HEK293 (cell line): ENCODE data around the gene DICER1.
A peak's percentile ranks its signal among the peaks of the same experiment; 100 is the strongest.

ENCODE experiments used
- CTCF ChIA-PET: fragments of 350-600 bp; formaldehyde crosslinking; extraction: SDS; loops from one replicate; lab custom pipeline; 2021; ENCODE audit warnings: antibody characterized with exemption; lab: Yijun Ruan, JAX
- POLR2A ChIA-PET: fragments of 300-600 bp; formaldehyde crosslinking; extraction: SDS; loops from one replicate; lab custom pipeline; 2020; ENCODE audit warnings: antibody characterized with exemption, inconsistent platforms; lab: Yijun Ruan, JAX
- H3K27ac ChIP-seq: fragments of 200-500 bp; sonication (Bioruptor generic); 2 replicates; pipeline ENCODE4 v1.5.1; 2014; ENCODE audit warnings: low read depth, low read length, control low read depth, inconsistent platforms; ENCODE audit errors: extremely low read depth
- H3K36me3 ChIP-seq, 2 experiments: fragments of 200-500 bp in 1 of 2; sonication (Bioruptor generic) in 1 of 2; 1 replicate in 1 of 2; 2 replicates in 1 of 2; pipeline ENCODE4 v1.5.1; 2014 to 2017; ENCODE audit warnings: inconsistent platforms in 2 of 2, low read length in 2 of 2; ENCODE audit not compliant: control insufficient read depth in 2 of 2, insufficient read depth in 1 of 2
- H3K4me1 ChIP-seq: fragments of 200-500 bp; sonication (Bioruptor generic); 2 replicates; pipeline ENCODE4 v1.5.1; 2014; ENCODE audit warnings: mild to moderate bottlenecking, low read length, inconsistent platforms; ENCODE audit not compliant: control insufficient read depth, insufficient read depth
- H3K4me3 ChIP-seq: 2 replicates; pipeline ENCODE4 v1.5.1; 2011; ENCODE audit warnings: low read depth, mild to moderate bottlenecking, control low read depth, low read length, moderate library complexity
- H3K9me3 ChIP-seq: fragments of 200-500 bp; sonication (Bioruptor generic); 2 replicates; pipeline ENCODE4 v1.5.1; 2014; ENCODE audit warnings: low read depth, low read length, inconsistent platforms; ENCODE audit not compliant: control insufficient read depth, insufficient read depth
- FEZF1 ChIP-seq: fragments of 450-650 bp; formaldehyde crosslinking; IDR thresholded peaks from 2 replicates; pipeline ENCODE4 v1.5.1; 2016; ENCODE audit warnings: missing biosample characterization, missing genetic modification characterization
- GFI1B ChIP-seq: fragments of 450-650 bp; formaldehyde crosslinking; IDR thresholded peaks from 2 replicates; pipeline ENCODE4 v1.5.1; 2016; ENCODE audit warnings: missing biosample characterization, missing genetic modification characterization
- KLF1 ChIP-seq: fragments of 450-650 bp; formaldehyde crosslinking; IDR thresholded peaks from 2 replicates; pipeline ENCODE4 v1.5.1; 2016; ENCODE audit warnings: missing biosample characterization, missing genetic modification characterization
- MYNN ChIP-seq: fragments of 450-650 bp; formaldehyde crosslinking; IDR thresholded peaks from 2 replicates; pipeline ENCODE4 v1.5.1; 2016; ENCODE audit warnings: missing biosample characterization, missing genetic modification characterization, borderline replicate concordance
- SCRT2 ChIP-seq: fragments of 450-650 bp; formaldehyde crosslinking; IDR thresholded peaks from 2 replicates; pipeline ENCODE4 v1.5.1; 2016; ENCODE audit warnings: missing biosample characterization, missing genetic modification characterization
- TRIM28 ChIP-seq: IDR thresholded peaks from 2 replicates; pipeline ENCODE4 v1.6.1; 2011; ENCODE audit warnings: low read length, control low read depth, borderline replicate concordance
- ZFHX2 ChIP-seq: fragments of 450-650 bp; formaldehyde crosslinking; conservative IDR thresholded peaks from 2 replicates; pipeline ENCODE4 v1.5.1; 2016; ENCODE audit warnings: missing biosample characterization, missing genetic modification characterization
- ZFP37 ChIP-seq: fragments of 450-650 bp; formaldehyde crosslinking; IDR thresholded peaks from 2 replicates; pipeline ENCODE4 v1.5.1; 2016; ENCODE audit warnings: missing biosample characterization, missing genetic modification characterization
- ZNF112 ChIP-seq: fragments of 450-650 bp; formaldehyde crosslinking; IDR thresholded peaks from 2 replicates; pipeline ENCODE4 v1.5.0; 2017; ENCODE audit warnings: missing biosample characterization, missing genetic modification characterization
- ZNF202 ChIP-seq: fragments of 450-650 bp; formaldehyde crosslinking; IDR thresholded peaks from 2 replicates; pipeline ENCODE4 v1.5.1; 2016; ENCODE audit warnings: missing biosample characterization, missing genetic modification characterization, borderline replicate concordance
- ZNF211 ChIP-seq: fragments of 450-650 bp; formaldehyde crosslinking; IDR thresholded peaks from 2 replicates; pipeline ENCODE4 v1.5.1; 2016; ENCODE audit warnings: low read depth, missing biosample characterization, missing genetic modification characterization
- ZNF324 ChIP-seq: fragments of 450-650 bp; formaldehyde crosslinking; IDR thresholded peaks from 2 replicates; pipeline ENCODE4 v1.5.1; 2016; ENCODE audit warnings: missing biosample characterization, missing genetic modification characterization
- ZNF335 ChIP-seq: fragments of 450-650 bp; formaldehyde crosslinking; conservative IDR thresholded peaks from 2 replicates; pipeline ENCODE4 v1.5.1; 2016; ENCODE audit warnings: missing biosample characterization, missing genetic modification characterization
- ZNF366 ChIP-seq: fragments of 450-650 bp; formaldehyde crosslinking; conservative IDR thresholded peaks from 2 replicates; pipeline ENCODE4 v1.5.1; 2016; ENCODE audit warnings: missing biosample characterization, missing genetic modification characterization
- ZNF398 ChIP-seq: fragments of 450-650 bp; formaldehyde crosslinking; IDR thresholded peaks from 2 replicates; pipeline ENCODE4 v1.5.1; 2017; ENCODE audit warnings: missing biosample characterization, missing genetic modification characterization
- ZNF473 ChIP-seq: fragments of 450-650 bp; formaldehyde crosslinking; IDR thresholded peaks from 2 replicates; pipeline ENCODE4 v1.5.1; 2017; ENCODE audit warnings: missing biosample characterization, missing genetic modification characterization
- ZNF514 ChIP-seq: fragments of 450-650 bp; formaldehyde crosslinking; IDR thresholded peaks from 2 replicates; pipeline ENCODE4 v1.5.1; 2016; ENCODE audit warnings: missing biosample characterization, missing genetic modification characterization
- ZNF544 ChIP-seq: fragments of 450-650 bp; formaldehyde crosslinking; IDR thresholded peaks from 2 replicates; pipeline ENCODE4 v1.5.0; 2017; ENCODE audit warnings: missing biosample characterization, missing genetic modification characterization
- ZNF558 ChIP-seq: fragments of 450-650 bp; formaldehyde crosslinking; IDR thresholded peaks from 2 replicates; pipeline ENCODE4 v1.5.1; 2016; ENCODE audit warnings: missing biosample characterization, missing genetic modification characterization
- ZNF571 ChIP-seq: fragments of 450-650 bp; formaldehyde crosslinking; IDR thresholded peaks from 2 replicates; pipeline ENCODE4 v1.5.0; 2017; ENCODE audit warnings: missing biosample characterization, missing genetic modification characterization
- ZNF621 ChIP-seq: fragments of 450-650 bp; formaldehyde crosslinking; IDR thresholded peaks from 2 replicates; pipeline ENCODE4 v1.5.1; 2017; ENCODE audit warnings: missing biosample characterization, missing genetic modification characterization
- ZNF626 ChIP-seq: fragments of 450-650 bp; sonication (Bioruptor Pico); formaldehyde crosslinking; IDR thresholded peaks from 2 replicates; pipeline ENCODE4 v1.5.1; 2018; ENCODE audit warnings: missing biosample characterization, missing genetic modification characterization, inconsistent platforms
- ZNF645 ChIP-seq: fragments of 450-650 bp; formaldehyde crosslinking; IDR thresholded peaks from 2 replicates; pipeline ENCODE4; 2016; ENCODE audit warnings: missing biosample characterization, missing genetic modification characterization
- ZNF664 ChIP-seq: fragments of 450-650 bp; formaldehyde crosslinking; IDR thresholded peaks from 2 replicates; pipeline ENCODE4 v1.5.1; 2016; ENCODE audit warnings: missing biosample characterization, missing genetic modification characterization
- ZNF701 ChIP-seq: fragments of 450-650 bp; formaldehyde crosslinking; IDR thresholded peaks from 2 replicates; pipeline ENCODE4 v1.5.1; 2016; ENCODE audit warnings: missing biosample characterization, missing genetic modification characterization
- ZNF747 ChIP-seq: fragments of 450-650 bp; formaldehyde crosslinking; IDR thresholded peaks from 2 replicates; pipeline ENCODE4 v1.5.1; 2016; ENCODE audit warnings: missing biosample characterization, missing genetic modification characterization
- ZNF785 ChIP-seq: fragments of 450-650 bp; formaldehyde crosslinking; IDR thresholded peaks from 2 replicates; pipeline ENCODE4 v1.5.1; 2016; ENCODE audit warnings: missing biosample characterization, missing genetic modification characterization
- ZNF791 ChIP-seq: fragments of 450-650 bp; formaldehyde crosslinking; IDR thresholded peaks from 2 replicates; pipeline ENCODE4 v1.5.1; 2016; ENCODE audit warnings: missing biosample characterization, missing genetic modification characterization
- ZSCAN16 ChIP-seq: fragments of 450-650 bp; formaldehyde crosslinking; IDR thresholded peaks from 2 replicates; pipeline ENCODE4 v1.5.1; 2016; ENCODE audit warnings: missing biosample characterization, missing genetic modification characterization
- TF ChIP-seq, protein P1 (sequence below): IDR thresholded peaks from 2 replicates; pipeline ENCODE4 v1.6.1; 2011; ENCODE audit warnings: mild to moderate bottlenecking, low read depth, low read length, borderline replicate concordance
- TF ChIP-seq, protein P2 (sequence below): fragments of 450-650 bp; formaldehyde crosslinking; IDR thresholded peaks from 2 replicates; pipeline ENCODE4 v1.5.1; 2016; ENCODE audit warnings: missing biosample characterization, missing genetic modification characterization
- TF ChIP-seq, protein P3 (sequence below): fragments of 450-650 bp; formaldehyde crosslinking; IDR thresholded peaks from 2 replicates; pipeline ENCODE4 v1.5.1; 2016; ENCODE audit warnings: missing biosample characterization, missing genetic modification characterization

DICER1 gene

DNA sequence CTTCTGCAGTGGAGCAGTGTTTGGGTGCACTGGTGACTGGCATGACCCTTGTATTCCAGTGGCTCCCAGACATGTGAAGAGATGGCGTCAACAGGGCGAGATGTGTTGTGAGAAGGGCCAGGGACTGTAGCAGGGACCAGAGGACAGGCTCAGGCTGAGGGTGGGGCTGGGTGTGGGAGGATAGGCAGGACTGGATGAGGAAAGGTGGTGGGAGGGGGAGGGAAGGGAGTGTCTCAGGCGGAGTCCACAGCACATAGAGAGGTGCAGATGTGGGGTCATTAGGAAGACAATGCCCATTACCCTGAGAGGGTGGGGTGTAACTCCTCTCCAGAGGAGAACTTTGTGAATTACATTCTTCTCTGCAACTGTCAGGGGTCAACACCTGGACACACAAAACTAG lies 78.5 kb downstream of the DICER1 start:
- CTCF ChIA-PET: no interaction called here
- Histone ChIP-seq H3K4me3 (no peak overlapping the region), H3K27ac (no peak overlapping the region), H3K9me3 (no peaks in the 10 kb centered on the region), H3K4me1 (no peaks in the 10 kb centered on the region), H3K36me3 (no peaks in the 10 kb centered on the region)
- TF ChIP-seq ZNF335 (tag by site-specific recombination): no peak
- no peak for TF ChIP-seq ZNF398 (tag by site-specific recombination)
- TF ChIP-seq ZNF558: no peak
- no peak for TF ChIP-seq ZNF202
- no peak for TF ChIP-seq ZNF571 (tag by site-specific recombination)
- no peak for TF ChIP-seq ZNF324 (tag by site-specific recombination)
- no peak for TF ChIP-seq ZNF211
- no peak for TF ChIP-seq GFI1B (tag by site-specific recombination)
- TF ChIP-seq, protein P1, sequence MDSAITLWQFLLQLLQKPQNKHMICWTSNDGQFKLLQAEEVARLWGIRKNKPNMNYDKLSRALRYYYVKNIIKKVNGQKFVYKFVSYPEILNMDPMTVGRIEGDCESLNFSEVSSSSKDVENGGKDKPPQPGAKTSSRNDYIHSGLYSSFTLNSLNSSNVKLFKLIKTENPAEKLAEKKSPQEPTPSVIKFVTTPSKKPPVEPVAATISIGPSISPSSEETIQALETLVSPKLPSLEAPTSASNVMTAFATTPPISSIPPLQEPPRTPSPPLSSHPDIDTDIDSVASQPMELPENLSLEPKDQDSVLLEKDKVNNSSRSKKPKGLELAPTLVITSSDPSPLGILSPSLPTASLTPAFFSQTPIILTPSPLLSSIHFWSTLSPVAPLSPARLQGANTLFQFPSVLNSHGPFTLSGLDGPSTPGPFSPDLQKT: no peak
- TF ChIP-seq FEZF1: no peak
- TF ChIP-seq, protein P2, sequence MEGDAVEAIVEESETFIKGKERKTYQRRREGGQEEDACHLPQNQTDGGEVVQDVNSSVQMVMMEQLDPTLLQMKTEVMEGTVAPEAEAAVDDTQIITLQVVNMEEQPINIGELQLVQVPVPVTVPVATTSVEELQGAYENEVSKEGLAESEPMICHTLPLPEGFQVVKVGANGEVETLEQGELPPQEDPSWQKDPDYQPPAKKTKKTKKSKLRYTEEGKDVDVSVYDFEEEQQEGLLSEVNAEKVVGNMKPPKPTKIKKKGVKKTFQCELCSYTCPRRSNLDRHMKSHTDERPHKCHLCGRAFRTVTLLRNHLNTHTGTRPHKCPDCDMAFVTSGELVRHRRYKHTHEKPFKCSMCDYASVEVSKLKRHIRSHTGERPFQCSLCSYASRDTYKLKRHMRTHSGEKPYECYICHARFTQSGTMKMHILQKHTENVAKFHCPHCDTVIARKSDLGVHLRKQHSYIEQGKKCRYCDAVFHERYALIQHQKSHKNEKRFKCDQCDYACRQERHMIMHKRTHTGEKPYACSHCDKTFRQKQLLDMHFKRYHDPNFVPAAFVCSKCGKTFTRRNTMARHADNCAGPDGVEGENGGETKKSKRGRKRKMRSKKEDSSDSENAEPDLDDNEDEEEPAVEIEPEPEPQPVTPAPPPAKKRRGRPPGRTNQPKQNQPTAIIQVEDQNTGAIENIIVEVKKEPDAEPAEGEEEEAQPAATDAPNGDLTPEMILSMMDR (tag by site-specific recombination): no peak
- TF ChIP-seq SCRT2: no peak
- TF ChIP-seq KLF1 (tag by site-specific recombination): peak; percentile 88
- no peak for TF ChIP-seq ZNF785 (tag by site-specific recombination)
- TF ChIP-seq ZFP37 (tag by site-specific recombination): no peak
- peak; percentile 50 for TF ChIP-seq ZFHX2
- no peak for TF ChIP-seq MYNN (tag by site-specific recombination)
- no peak for TF ChIP-seq ZSCAN16 (tag by site-specific recombination)
- POLR2A ChIA-PET: no interaction called here

DNA sequence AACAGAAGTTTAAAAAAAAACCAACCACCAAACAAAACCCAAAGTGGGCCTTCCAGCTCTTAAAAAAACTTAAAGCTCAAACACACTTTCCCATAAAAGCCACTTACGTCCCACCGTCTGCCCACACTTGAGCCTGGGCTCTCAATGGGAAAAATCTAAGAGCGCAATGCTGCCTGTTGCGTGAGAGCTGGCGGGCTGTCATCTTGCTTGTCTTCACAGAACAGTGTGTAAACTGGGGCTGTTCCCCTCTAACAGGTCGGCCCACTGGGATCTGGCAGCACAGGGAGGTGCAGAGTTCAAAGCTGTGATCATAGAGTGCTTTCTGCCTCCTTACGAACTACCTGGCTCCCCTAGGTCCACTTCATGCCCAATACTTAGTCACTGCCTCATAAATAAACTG lies 80.0 kb downstream of the DICER1 start:
- H3K36me3 ChIP-seq: no peaks in the 10 kb centered on the region
- no peak for TF ChIP-seq ZNF112
- no peak for TF ChIP-seq ZNF544 (tag by site-specific recombination)
- TF ChIP-seq, protein P3, sequence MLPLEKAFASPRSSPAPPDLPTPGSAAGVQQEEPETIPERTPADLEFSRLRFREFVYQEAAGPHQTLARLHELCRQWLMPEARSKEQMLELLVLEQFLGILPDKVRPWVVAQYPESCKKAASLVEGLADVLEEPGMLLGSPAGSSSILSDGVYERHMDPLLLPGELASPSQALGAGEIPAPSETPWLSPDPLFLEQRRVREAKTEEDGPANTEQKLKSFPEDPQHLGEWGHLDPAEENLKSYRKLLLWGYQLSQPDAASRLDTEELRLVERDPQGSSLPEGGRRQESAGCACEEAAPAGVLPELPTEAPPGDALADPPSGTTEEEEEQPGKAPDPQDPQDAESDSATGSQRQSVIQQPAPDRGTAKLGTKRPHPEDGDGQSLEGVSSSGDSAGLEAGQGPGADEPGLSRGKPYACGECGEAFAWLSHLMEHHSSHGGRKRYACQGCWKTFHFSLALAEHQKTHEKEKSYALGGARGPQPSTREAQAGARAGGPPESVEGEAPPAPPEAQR (tag by site-specific recombination): no peak
- no peak for TF ChIP-seq ZNF621 (tag by site-specific recombination)
- no peak for TF ChIP-seq ZNF747
- no peak for TF ChIP-seq ZNF645 (tag by site-specific recombination)
- no peak for TF ChIP-seq TRIM28
- no peak for TF ChIP-seq ZNF473 (tag by site-specific recombination)
- no peak for TF ChIP-seq ZNF701 (tag by site-specific recombination)
- no peak for TF ChIP-seq ZNF514 (tag by site-specific recombination)
- no peak for TF ChIP-seq ZNF664 (tag by site-specific recombination)
- TF ChIP-seq ZNF366: no peak
- TF ChIP-seq ZNF626 (tag by site-specific recombination): no peak
- no peak for TF ChIP-seq ZNF791 (tag by site-specific recombination)
- H3K9me3 ChIP-seq: no peaks in the 10 kb centered on the region
- ChIA-PET CTCF (no interaction called here), POLR2A (no interaction called here)
- H3K27ac ChIP-seq: no peak overlapping the region
- H3K4me3 ChIP-seq: no peak overlapping the region
- H3K4me1 ChIP-seq: no peaks in the 10 kb centered on the region
